Jurkat, Clone E6-1 (cell line): ENCODE data around the gene MSH6.
"Not testable (repeated sequence)": the region's sequence is repeated elsewhere in the genome, so short reads cannot be mapped to it uniquely, and the experiment has no call there.

ENCODE experiments used
- DNase-seq: peaks from one replicate; pipeline ENCODE4 v3.0.0-alpha.2; 2011; ENCODE audit warnings: low read depth, low spot score
- H3K4me3 ChIP-seq: 2 replicates; pipeline ENCODE4 v1.5.1; 2011; ENCODE audit warnings: mild to moderate bottlenecking, low read length, control low read depth, moderate library complexity

MSH6 gene

GRCh38 chr2:47819834-47820233 lies 36.9 kb downstream of the MSH6 start:
- no peak for DNase-seq

GRCh38 chr2:47822518-47822917 lies 39.6 kb downstream of the MSH6 start:
- H3K4me3 ChIP-seq, result no peak overlapping the region
- no peak for DNase-seq

More at GRCh38 chr2:47819834-47820233, 36.9 kb downstream of the MSH6 start:
- no peak overlapping the region for H3K4me3 ChIP-seq

GRCh38 chr2:47833516-47833968 lies 50.6 kb downstream of the MSH6 start:
- H3K4me3 ChIP-seq, result no peak overlapping the region
- DNase-seq, result no peak

GRCh38 chr2:47838249-47838648 lies 55.3 kb downstream of the MSH6 start:
- no peak for DNase-seq
- no peak overlapping the region for H3K4me3 ChIP-seq

GRCh38 chr2:47838686-47839085 lies 55.7 kb downstream of the MSH6 start:
- DNase-seq, result no peak
- no peak overlapping the region for H3K4me3 ChIP-seq

GRCh38 chr2:47842846-47843245 lies 59.9 kb downstream of the MSH6 start:
- DNase-seq, result no peak
- H3K4me3 ChIP-seq, result no peak overlapping the region

GRCh38 chr2:47843407-47843806 lies 60.5 kb downstream of the MSH6 start:
- no peak overlapping the region for H3K4me3 ChIP-seq
- DNase-seq, result no peak

- DNase-seq, result no peak
- H3K4me3 ChIP-seq, result no peak overlapping the region
These were observed 61.2 kb downstream of the MSH6 start for GRCh38 chr2:47844162-47844561.

GRCh38 chr2:47849368-47849767 lies 66.4 kb downstream of the MSH6 start:
- H3K4me3 ChIP-seq, result no peak overlapping the region
- no peak for DNase-seq

GRCh38 chr2:47850198-47850597 lies 67.3 kb downstream of the MSH6 start:
- H3K4me3 ChIP-seq, result no peak overlapping the region
- DNase-seq, result no peak

GRCh38 chr2:47853067-47853777 lies 70.3 kb downstream of the MSH6 start:
- DNase-seq, H3K4me3 ChIP-seq: not testable (repeated sequence)
